22Rv1 (cell line): ENCODE data around the gene MGRN1.

ENCODE experiments used
- H3K27ac ChIP-seq: fragments of 450-650 bp; 2 replicates; pipeline ENCODE4 v1.5.1; 2017
- CTCF ChIP-seq: fragments of 450-650 bp; IDR thresholded peaks from 2 replicates; pipeline ENCODE4 v1.5.1; 2017; ENCODE audit warnings: mild to moderate bottlenecking
- ZFX ChIP-seq: fragments of 450-650 bp; IDR thresholded peaks from 2 replicates; pipeline ENCODE4 v1.6.1; 2017; ENCODE audit warnings: antibody characterized with exemption, borderline replicate concordance

The MGRN1 gene

DNA sequence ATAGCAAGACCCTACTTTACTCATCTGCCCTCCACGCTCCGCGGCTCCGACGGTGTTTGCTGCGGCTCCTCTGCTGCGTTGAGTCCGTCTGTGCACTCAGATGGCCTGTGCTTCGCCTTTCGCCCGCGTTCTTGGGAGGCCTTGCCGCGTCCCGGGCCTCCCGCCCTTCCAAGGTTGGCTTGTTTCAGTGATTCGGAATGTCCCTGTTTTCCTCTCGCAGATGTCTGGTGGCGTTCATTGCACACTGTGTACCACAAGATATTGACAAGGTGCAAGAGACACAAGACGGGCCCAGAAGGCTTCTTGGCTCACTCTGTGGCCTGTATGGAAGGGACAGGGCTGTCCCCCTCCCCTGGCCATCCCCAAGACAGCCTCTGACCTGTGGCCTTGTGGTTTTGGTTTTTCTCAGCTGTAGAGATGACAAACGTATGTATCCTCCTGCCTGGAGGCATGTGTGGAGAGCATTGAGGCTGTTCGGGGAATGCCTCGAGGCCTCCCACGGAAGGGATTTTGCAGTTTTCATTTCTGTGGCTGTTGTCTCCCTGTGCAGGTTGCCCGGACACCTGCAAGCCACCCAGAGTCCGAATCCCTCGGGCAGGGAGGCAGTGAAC is 15.4 kb downstream of the MGRN1 start:
- no peak overlapping the region for H3K27ac ChIP-seq
- TF ChIP-seq CTCF (no peak), ZFX (no peak)

DNA sequence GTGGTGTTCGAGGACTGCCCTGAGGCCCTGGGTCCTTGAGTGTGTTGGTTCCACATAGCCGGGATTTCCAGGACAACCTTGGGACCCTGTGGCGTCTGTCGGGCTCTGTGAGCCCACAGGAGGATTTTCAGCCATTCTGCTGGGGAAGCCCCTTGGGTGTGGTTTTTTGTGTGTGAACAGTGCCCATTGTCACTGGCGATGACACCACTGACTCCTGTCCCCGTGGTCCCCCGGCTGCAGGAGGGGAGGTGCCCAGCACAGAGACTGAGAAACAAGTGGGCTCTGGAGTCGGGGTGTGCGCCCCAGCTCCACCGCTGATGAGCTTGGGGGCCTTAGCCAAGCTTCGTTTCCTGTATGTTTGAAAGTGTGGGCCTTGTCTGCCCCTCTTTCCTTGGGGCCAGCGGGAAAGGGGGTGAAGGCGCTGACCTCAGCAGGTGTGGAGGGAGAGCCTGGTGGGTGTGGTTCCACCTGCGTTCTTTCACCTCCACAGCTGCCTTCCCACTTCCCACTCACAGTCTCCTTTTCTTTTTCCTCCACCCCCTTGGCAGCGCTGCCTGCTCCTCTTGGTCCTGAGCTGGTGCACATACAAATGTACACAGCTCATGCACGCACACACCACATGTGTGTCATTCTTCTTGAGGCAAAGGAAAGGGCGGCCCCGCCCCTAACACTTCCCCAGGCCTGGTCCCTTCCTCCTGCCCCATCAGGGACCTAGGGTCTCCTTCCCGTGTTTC is 16.1 kb downstream of the MGRN1 start:
- TF ChIP-seq ZFX: no peak
- no peak overlapping the region for H3K27ac ChIP-seq

DNA sequence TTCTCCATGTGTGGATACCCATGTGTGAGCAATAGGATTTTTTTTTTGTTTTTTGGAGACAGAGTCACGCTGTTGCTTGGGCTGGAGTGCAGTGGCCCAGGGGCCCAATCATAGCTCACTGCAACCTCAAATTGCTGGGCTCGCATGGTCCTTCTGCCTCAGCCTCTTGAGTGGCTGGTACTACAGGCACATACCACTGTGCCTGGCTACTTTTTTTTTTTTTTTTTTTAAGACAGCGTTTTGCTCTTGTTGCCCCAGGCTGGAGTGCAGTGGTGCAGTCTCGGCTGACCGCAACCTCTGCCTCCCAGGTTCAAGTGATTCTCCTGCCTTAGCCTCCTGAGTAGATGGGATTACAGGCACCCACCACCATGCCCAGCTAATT is 16.7 kb downstream of the MGRN1 start:
- TF ChIP-seq CTCF: no peak
- H3K27ac ChIP-seq: no peak overlapping the region

GRCh38 chr16:4641895-4642294 is 17.3 kb downstream of the MGRN1 start:
- TF ChIP-seq CTCF: no peak
- no peak for TF ChIP-seq ZFX
- no peak overlapping the region for H3K27ac ChIP-seq

- H3K27ac ChIP-seq: no peak overlapping the region
- TF ChIP-seq ZFX: no peak
- TF ChIP-seq CTCF: no peak
These were observed 22.4 kb downstream of the MGRN1 start for GRCh38 chr16:4646773-4647643.

DNA sequence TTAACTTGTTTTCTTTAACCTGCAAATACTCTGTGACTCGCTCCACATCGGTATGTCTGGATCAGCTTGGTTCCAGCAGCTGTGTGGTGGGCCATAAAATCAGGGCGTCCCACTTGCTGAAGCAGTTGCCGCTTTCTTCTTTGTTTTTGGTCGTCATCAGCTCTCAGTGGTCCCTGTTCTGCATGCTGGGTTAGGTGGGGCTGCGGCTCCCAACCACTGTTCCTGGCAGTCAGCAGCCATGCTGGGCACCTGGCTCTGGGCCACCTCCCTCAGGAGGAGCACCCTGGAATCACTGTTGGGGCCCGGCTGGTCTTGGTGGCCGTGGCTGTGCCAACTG is 23.0 kb downstream of the MGRN1 start:
- H3K27ac ChIP-seq: no peak overlapping the region
- no peak for TF ChIP-seq ZFX
- no peak for TF ChIP-seq CTCF

DNA sequence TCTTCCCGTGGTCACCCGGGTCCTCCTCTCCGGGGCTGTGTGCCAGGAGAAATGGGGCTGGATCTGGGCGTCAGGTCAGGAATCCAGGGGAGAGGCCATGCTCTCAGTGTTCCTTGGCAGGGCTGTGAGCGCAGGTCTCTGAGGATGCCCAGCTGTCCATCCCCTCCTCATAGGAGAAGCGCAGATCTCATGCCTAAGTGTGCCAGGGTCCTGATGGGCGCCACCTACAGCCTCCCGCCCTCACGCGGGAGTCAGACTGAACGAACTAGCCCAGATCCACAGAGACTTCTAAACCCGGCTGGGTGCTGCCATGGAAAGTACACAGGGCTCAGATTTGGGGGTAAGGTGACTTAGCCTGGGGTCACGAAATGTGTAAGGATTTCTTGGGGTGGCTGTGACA is 24.3 kb downstream of the MGRN1 start:
- no peak for TF ChIP-seq ZFX
- TF ChIP-seq CTCF: no peak
- H3K27ac ChIP-seq: no peak overlapping the region
